Mucosa of descending colon (tissue), 3 donors: ENCODE results near the gene SPANXC. TPM values are rescaled to one million over a fixed set of nuclear protein-coding genes. Genes with fewer than 3 reads are reported as not detected.

Source experiments
- ATAC-seq: fragments of 200-7000 bp; cut with Tn5 transposase; one replicate; pipeline ENCODE4 v1.9.1; 2020; ENCODE audit warnings: mild to moderate bottlenecking, moderate library complexity
- DNase-seq, 3 donors: peaks; one replicate each; pipeline ENCODE4 v3.0.0-alpha.2; 2020
- H3K36me3 ChIP-seq: fragments of 200-600 bp; one replicate; pipeline ENCODE4 v1.8.0; 2021; ENCODE audit warnings: low read depth, mild to moderate bottlenecking
- H3K4me1 ChIP-seq: fragments of 200-600 bp; one replicate; pipeline ENCODE4 v1.8.0; 2021; ENCODE audit warnings: low read depth, mild to moderate bottlenecking
- H3K4me3 ChIP-seq: fragments of 200-600 bp; one replicate; pipeline ENCODE4 v1.8.0; 2021; ENCODE audit warnings: mild to moderate bottlenecking
- H3K9me3 ChIP-seq: fragments of 200-600 bp; one replicate; pipeline ENCODE4 v1.8.0; 2021; ENCODE audit warnings: mild to moderate bottlenecking
- CTCF ChIP-seq: fragments of 200-600 bp; IDR thresholded peaks from one replicate; pipeline ENCODE4 v1.8.0; 2022; ENCODE audit warnings: antibody characterized with exemption, mild to moderate bottlenecking
- intact Hi-C, 2 donors: fragments of 100-400 bp; cut with DNase I in 1 of 2; cut with micrococcal nuclease in 1 of 2; formaldehyde crosslinking; loops; one replicate each; pipeline versions ENCODE4 v1.11.0 to v1.11.1; 2022; cut with DNase I, micrococcal nuclease
- total RNA-seq, 3 donors: library from RNA; stranded (reverse); fragmentation: NEBNext Ultra II Directional in 2 of 3; extraction: Animal tissue kit (Norgen Biotek cat#: 25700) in 2 of 3; gene quantifications; one replicate each; pipeline versions ENCODE4 v1.2.1 to v1.2.4, GENCODE V29; 2021 to 2023
- donor health status: DM: no; HTN: no; CAD: no; lungs with moderate emphysema.
- donor health status: DM: no; HTN: no; CAD: no.
- donor health status: DM: no; HTN: yes; CAD: no.

The SPANXC gene
- total RNA-seq, 3 donors from 2014 or later: not detected

- Histone ChIP-seq H3K4me3 (no peak overlapping the region), H3K4me1 (no peaks in the 10 kb centered on the region), H3K36me3 (no peaks in the 10 kb centered on the region), H3K9me3 (peaks cover 2% of the 10 kb centered on the region)
- DNase-seq (no peak), ATAC-seq (no peak)
- intact Hi-C loops: no loop called here
- no peak for TF ChIP-seq CTCF
Measured at GRCh38 chrX:141214196-141214595, 28.1 kb downstream of the SPANXC start.

- Histone ChIP-seq H3K4me3 (no peak overlapping the region), H3K9me3 (no peaks in the 10 kb centered on the region), H3K4me1 (no peaks in the 10 kb centered on the region), H3K36me3 (no peaks in the 10 kb centered on the region)
- no peak for TF ChIP-seq CTCF
- DNase-seq: no peak
- no peak for ATAC-seq
- intact Hi-C loops: no loop called here
Measured at GRCh38 chrX:141201962-141202361, 40.4 kb downstream of the SPANXC start.

Other genes with a start within 250 kb of the SPANXC start
- not detected for gene SPANXB1, start 239.9 kb downstream of the SPANXC start, total RNA-seq
- gene LDOC1, start 65.4 kb downstream of the SPANXC start, total RNA-seq: 10 to 100 TPM in 1 of 3 donors, 1 to 10 TPM in 2; 1.3 to 12.3 (median 3.6) TPM